ENCODE data around the gene EDRF1.

EDRF1 gene

DNA sequence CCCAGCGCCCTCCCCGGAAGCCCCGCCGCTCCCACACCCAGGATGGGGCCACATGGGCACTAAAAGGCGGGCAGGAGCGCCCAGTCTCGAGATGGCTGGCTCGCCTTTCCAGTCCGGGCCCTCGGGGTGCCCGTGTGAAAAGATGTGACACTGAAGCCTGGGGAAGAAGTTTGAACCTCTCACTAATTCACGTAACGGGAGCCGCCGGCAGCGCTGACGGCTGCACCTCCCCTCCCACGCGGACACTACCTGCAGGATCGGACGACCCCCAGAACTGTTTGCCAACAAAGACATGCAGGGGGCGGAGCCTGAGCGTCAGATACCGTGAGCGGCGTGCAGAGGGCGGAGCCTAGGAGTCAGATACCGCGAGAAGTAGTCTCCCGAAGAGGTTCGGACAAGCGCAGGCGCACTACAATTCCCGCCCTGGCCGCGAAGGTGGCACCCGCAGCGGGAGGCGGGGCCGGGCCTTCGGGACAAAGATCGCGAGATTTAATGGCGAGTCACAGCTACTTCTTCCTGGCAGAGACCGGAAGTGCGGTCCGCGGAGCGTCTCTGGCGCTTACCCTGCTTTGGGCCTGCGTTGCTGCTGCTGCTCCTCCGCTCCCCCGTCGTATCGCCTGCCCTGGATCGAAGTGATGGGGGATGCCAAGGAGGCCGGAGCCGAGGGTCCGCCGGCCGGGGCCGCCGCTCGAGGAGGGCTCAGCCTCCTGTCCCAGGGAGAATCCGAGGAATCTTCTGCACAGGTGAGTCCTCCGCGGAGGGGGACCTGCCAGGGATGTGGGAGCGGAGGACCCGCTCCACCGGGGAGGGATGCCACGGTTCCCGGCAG lies at the start of gene EDRF1 (continued):
- TF ChIP-seq GLI2 (tag by site-specific recombination; IDR thresholded peaks at IDR 0.05; ENCODE audit: borderline replicate concordance, low read depth): no peak; the same call in 1 of the 2 replicates

DNA sequence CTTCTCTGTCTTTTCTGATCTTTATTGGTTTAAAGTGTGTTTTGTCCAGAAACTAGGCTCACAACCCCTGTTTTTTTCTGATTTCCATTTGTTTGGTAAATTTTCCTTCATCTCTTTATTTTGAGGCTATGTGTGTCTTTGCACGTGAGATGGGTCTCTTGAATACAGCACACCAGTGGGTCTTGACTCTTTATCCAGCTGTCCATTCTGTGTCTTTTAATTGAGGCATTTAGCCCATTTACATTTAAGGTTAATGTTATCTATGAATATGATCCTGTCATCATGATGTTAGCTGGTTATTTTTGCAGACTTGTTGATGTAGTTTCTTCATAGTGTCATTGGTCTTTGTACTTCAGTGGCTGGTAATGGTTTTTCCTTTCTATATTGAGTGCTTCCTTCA lies 46.6 kb upstream of the EDRF1 start:
- Histone ChIP-seq H3K9me3 (ENCODE audit: control insufficient read depth, insufficient read depth, low read depth, low read length) (no peaks in the 10 kb centered on the region), H3K27ac (ENCODE audit: extremely low read depth, low read depth, low read length) (no peak overlapping the region), H3K4me1 (ENCODE audit: control insufficient read depth, insufficient read depth, low read length) (no peaks in the 10 kb centered on the region), H3K36me3 (ENCODE audit: control insufficient read depth in 2 of 2, insufficient read depth in 1 of 2, low read length in 2 of 2) (no peaks in the 10 kb centered on the region), H3K4me3 (ENCODE audit: low read depth, low read length) (no peak overlapping the region)
- CTCF ChIA-PET: interaction anchor here (0.6 kb wide), 1 partner anchor 36 kb away, joined by 3 read pairs; no protein-coding TSS in a partner anchor
- POLR2A ChIA-PET: no interaction called here
- no peak for TF ChIP-seq HOXA7 (CRISPR knock-in tag; IDR thresholded peaks at IDR 0.05; ENCODE audit: borderline replicate concordance)
- TF ChIP-seq TRIM28 (IDR thresholded peaks at IDR 0.05; ENCODE audit: borderline replicate concordance, low read length): 0 out of 2 replicates have a peak, but pooled peaks have one; percentile 26
- peak; percentile 91 for TF ChIP-seq SETDB1 (IDR thresholded peaks at IDR 0.05; ENCODE audit: insufficient read length, low read length)
- TF ChIP-seq, protein P1, sequence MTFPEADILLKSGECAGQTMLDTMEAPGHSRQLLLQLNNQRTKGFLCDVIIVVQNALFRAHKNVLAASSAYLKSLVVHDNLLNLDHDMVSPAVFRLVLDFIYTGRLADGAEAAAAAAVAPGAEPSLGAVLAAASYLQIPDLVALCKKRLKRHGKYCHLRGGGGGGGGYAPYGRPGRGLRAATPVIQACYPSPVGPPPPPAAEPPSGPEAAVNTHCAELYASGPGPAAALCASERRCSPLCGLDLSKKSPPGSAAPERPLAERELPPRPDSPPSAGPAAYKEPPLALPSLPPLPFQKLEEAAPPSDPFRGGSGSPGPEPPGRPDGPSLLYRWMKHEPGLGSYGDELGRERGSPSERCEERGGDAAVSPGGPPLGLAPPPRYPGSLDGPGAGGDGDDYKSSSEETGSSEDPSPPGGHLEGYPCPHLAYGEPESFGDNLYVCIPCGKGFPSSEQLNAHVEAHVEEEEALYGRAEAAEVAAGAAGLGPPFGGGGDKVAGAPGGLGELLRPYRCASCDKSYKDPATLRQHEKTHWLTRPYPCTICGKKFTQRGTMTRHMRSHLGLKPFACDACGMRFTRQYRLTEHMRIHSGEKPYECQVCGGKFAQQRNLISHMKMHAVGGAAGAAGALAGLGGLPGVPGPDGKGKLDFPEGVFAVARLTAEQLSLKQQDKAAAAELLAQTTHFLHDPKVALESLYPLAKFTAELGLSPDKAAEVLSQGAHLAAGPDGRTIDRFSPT (tag by site-specific recombination; IDR thresholded peaks at IDR 0.05): no peak
- TF ChIP-seq ZNF561 (tag by site-specific recombination; IDR thresholded peaks at IDR 0.05; ENCODE audit: borderline replicate concordance): no peak
- TF ChIP-seq ZNF529 (tag by site-specific recombination; IDR thresholded peaks at IDR 0.05; ENCODE audit: insufficient replicate concordance): peak; percentile 92

DNA sequence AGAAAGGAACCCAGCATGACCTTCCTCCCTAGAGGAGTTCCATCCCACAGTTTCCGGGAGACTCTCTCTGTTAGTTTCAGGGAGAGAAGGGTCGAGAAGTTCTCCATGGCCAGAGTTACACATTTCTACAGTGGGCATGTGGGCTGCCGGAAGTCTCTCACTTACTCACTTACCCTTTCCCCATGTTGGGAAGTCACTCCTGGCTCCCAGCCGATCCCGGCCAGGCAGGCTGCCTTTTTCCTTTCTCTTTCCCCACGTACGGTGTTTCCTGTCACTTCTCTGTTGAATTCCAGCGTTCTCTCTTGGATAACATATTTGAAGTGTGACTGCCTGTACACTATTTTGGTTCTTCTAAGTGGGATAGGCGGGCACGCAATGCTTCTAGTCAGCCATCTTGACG lies 40.1 kb upstream of the EDRF1 start:
- H3K4me3 ChIP-seq (ENCODE audit: low read depth, low read length): no peak overlapping the region
- TF ChIP-seq KLF16 (tag by site-specific recombination; IDR thresholded peaks at IDR 0.05): no peak
- TF ChIP-seq ZNF548 (tag by site-specific recombination; IDR thresholded peaks at IDR 0.05): no peak
- TF ChIP-seq, protein P2, sequence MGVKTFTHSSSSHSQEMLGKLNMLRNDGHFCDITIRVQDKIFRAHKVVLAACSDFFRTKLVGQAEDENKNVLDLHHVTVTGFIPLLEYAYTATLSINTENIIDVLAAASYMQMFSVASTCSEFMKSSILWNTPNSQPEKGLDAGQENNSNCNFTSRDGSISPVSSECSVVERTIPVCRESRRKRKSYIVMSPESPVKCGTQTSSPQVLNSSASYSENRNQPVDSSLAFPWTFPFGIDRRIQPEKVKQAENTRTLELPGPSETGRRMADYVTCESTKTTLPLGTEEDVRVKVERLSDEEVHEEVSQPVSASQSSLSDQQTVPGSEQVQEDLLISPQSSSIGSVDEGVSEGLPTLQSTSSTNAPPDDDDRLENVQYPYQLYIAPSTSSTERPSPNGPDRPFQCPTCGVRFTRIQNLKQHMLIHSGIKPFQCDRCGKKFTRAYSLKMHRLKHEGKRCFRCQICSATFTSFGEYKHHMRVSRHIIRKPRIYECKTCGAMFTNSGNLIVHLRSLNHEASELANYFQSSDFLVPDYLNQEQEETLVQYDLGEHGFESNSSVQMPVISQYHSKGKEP (tag by site-specific recombination; IDR thresholded peaks at IDR 0.05): no peak
- TF ChIP-seq ZNF560 (tag by site-specific recombination; IDR thresholded peaks at IDR 0.05; ENCODE audit: borderline replicate concordance): no peak
- TF ChIP-seq, protein P3, sequence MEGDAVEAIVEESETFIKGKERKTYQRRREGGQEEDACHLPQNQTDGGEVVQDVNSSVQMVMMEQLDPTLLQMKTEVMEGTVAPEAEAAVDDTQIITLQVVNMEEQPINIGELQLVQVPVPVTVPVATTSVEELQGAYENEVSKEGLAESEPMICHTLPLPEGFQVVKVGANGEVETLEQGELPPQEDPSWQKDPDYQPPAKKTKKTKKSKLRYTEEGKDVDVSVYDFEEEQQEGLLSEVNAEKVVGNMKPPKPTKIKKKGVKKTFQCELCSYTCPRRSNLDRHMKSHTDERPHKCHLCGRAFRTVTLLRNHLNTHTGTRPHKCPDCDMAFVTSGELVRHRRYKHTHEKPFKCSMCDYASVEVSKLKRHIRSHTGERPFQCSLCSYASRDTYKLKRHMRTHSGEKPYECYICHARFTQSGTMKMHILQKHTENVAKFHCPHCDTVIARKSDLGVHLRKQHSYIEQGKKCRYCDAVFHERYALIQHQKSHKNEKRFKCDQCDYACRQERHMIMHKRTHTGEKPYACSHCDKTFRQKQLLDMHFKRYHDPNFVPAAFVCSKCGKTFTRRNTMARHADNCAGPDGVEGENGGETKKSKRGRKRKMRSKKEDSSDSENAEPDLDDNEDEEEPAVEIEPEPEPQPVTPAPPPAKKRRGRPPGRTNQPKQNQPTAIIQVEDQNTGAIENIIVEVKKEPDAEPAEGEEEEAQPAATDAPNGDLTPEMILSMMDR (tag by site-specific recombination; IDR thresholded peaks at IDR 0.05): no peak
- TF ChIP-seq ZNF23 (tag by site-specific recombination; IDR thresholded peaks at IDR 0.05; ENCODE audit: borderline replicate concordance): no peak
- TF ChIP-seq ZNF707 (tag by site-specific recombination; IDR thresholded peaks at IDR 0.05): no peak
- no peak for TF ChIP-seq ZNF274 (IDR thresholded peaks at IDR 0.05; ENCODE audit: low read length)
- no peak for TF ChIP-seq ZNF274 (tag by site-specific recombination; IDR thresholded peaks at IDR 0.05; ENCODE audit: borderline replicate concordance)
- TF ChIP-seq ZNF701 (tag by site-specific recombination; IDR thresholded peaks at IDR 0.05): no peak
- TF ChIP-seq, protein P4, sequence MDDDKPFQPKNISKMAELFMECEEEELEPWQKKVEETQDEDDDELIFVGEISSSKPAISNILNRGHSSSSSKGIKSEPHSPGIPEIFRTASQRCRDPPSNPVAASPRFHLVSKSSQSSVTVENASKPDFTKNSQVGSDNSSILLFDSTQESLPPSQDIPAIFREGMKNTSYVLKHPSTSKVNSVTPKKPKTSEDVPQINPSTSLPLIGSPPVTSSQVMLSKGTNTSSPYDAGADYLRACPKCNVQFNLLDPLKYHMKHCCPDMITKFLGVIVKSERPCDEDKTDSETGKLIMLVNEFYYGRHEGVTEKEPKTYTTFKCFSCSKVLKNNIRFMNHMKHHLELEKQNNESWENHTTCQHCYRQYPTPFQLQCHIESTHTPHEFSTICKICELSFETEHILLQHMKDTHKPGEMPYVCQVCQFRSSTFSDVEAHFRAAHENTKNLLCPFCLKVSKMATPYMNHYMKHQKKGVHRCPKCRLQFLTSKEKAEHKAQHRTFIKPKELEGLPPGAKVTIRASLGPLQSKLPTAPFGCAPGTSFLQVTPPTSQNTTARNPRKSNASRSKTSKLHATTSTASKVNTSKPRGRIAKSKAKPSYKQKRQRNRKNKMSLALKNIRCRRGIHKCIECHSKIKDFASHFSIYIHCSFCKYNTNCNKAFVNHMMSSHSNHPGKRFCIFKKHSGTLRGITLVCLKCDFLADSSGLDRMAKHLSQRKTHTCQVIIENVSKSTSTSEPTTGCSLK (tag by site-specific recombination; IDR thresholded peaks at IDR 0.05): no peak
- TF ChIP-seq ZNF629 (tag by site-specific recombination; IDR thresholded peaks at IDR 0.05): no peak
- no peaks in the 10 kb centered on the region for H3K4me1 ChIP-seq (ENCODE audit: control insufficient read depth, insufficient read depth, low read length)
- no peaks in the 10 kb centered on the region for H3K36me3 ChIP-seq (ENCODE audit: control insufficient read depth in 2 of 2, insufficient read depth in 1 of 2, low read length in 2 of 2)
- H3K27ac ChIP-seq (ENCODE audit: extremely low read depth, low read depth, low read length): no peak overlapping the region
- no peaks in the 10 kb centered on the region for H3K9me3 ChIP-seq (ENCODE audit: control insufficient read depth, insufficient read depth, low read depth, low read length)
- ChIA-PET CTCF (no interaction called here), POLR2A (no interaction called here)

Data from HEK293 (cell line).